Activated CD8-positive, alpha-beta T cell treated with anti-CD3 and anti-CD28 coated beads for 36 hours (primary cell): ENCODE results near the gene SPATA6. TPM values are rescaled to one million over a fixed set of nuclear protein-coding genes. Genes with fewer than 3 reads are reported as not detected.

Experiments used
- ATAC-seq: fragments of 200-7000 bp; cut with Tn5 transposase; one replicate; pipeline ENCODE4 v1.10.0; 2021; ENCODE audit warnings: mild to moderate bottlenecking, moderate library complexity
- CTCF ChIA-PET: fragments of 350-600 bp; sonication (Branson Sonifier 250); formaldehyde crosslinking; loops from one replicate; lab custom pipeline; 2021; ENCODE audit warnings: antibody characterized with exemption; lab: Charles Lee
- POLR2A ChIA-PET: fragments of 350-600 bp; sonication (Branson Sonifier 250); formaldehyde crosslinking; loops from one replicate; lab custom pipeline; 2021; ENCODE audit warnings: antibody characterized with exemption; lab: Charles Lee
- DNase-seq: peaks from one replicate; pipeline ENCODE4 v3.0.0-alpha.2; 2020
- H3K27ac Mint-ChIP-seq: one replicate; pipeline ENCODE4 v1.8.0; 2021; ENCODE audit warnings: mild to moderate bottlenecking, mixed read lengths
- H3K27me3 Mint-ChIP-seq: one replicate; pipeline ENCODE4 v1.8.0; 2021; ENCODE audit warnings: mixed read lengths
- H3K36me3 Mint-ChIP-seq: one replicate; pipeline ENCODE4 v1.8.0; 2021; ENCODE audit warnings: low read depth, mixed read lengths
- H3K4me1 Mint-ChIP-seq: one replicate; pipeline ENCODE4 v1.8.0; 2021; ENCODE audit warnings: low read depth, mixed read lengths
- H3K4me3 Mint-ChIP-seq: one replicate; pipeline ENCODE4 v1.8.0; 2021; ENCODE audit warnings: mild to moderate bottlenecking, moderate library complexity, mixed read lengths
- H3K9me3 Mint-ChIP-seq: one replicate; pipeline ENCODE4 v1.8.0; 2021; ENCODE audit warnings: mixed read lengths
- CTCF ChIP-seq: fragments of 200-600 bp; IDR thresholded peaks from one replicate; pipeline ENCODE4 v1.8.0; 2022; ENCODE audit warnings: antibody characterized with exemption, mild to moderate bottlenecking
- intact Hi-C: fragments of 100-400 bp; cut with micrococcal nuclease; formaldehyde crosslinking; loops from one replicate; pipeline ENCODE4 v1.10.0; 2022
- total RNA-seq, 2 experiments: library from RNA; stranded (reverse); gene quantifications; one replicate each; pipeline ENCODE4 v1.2.3, GENCODE V29; 2021

SPATA6 gene
- total RNA-seq, 2 experiments from 2014 or later = 1.4 to 1.7 TPM

GRCh38 chr1:48415050-48415449, 57.0 kb downstream of the SPATA6 start:
- Mint-ChIP-seq H3K27ac (no peak overlapping the region), H3K36me3 (no peaks in the 10 kb centered on the region), H3K9me3 (no peaks in the 10 kb centered on the region), H3K27me3 (peaks cover 5% of the 10 kb centered on the region), H3K4me1 (no peaks in the 10 kb centered on the region), H3K4me3 (no peak overlapping the region)
- no peak for TF ChIP-seq CTCF
- ATAC-seq (no peak), DNase-seq (no peak)
- intact Hi-C loops = no loop called here
- ChIA-PET POLR2A (no interaction called here), CTCF (no interaction called here)

GRCh38 chr1:48414264-48414663, 57.7 kb downstream of the SPATA6 start:
- Mint-ChIP-seq H3K4me3 (no peak overlapping the region), H3K27ac (no peak overlapping the region), H3K9me3 (no peaks in the 10 kb centered on the region), H3K4me1 (no peaks in the 10 kb centered on the region), H3K36me3 (no peaks in the 10 kb centered on the region), H3K27me3 (peaks cover 5% of the 10 kb centered on the region)
- DNase-seq = no peak
- TF ChIP-seq CTCF = no peak
- CTCF ChIA-PET = no interaction called here
- intact Hi-C loops = no loop called here
- no peak for ATAC-seq
- POLR2A ChIA-PET = interaction anchor here (0.7 kb wide), 1 partner anchor 30 kb away, joined by 4 read pairs; no protein-coding TSS in a partner anchor

- no peak for TF ChIP-seq CTCF
- no peaks in the 10 kb centered on the region for H3K27me3 Mint-ChIP-seq
- ChIA-PET CTCF (no interaction called here), POLR2A (no interaction called here)
- H3K36me3 Mint-ChIP-seq = no peaks in the 10 kb centered on the region
- H3K27ac Mint-ChIP-seq = no peak overlapping the region
- no peak for DNase-seq
- no peak overlapping the region for H3K4me3 Mint-ChIP-seq
- intact Hi-C loops = no loop called here
- no peak for ATAC-seq
- no peaks in the 10 kb centered on the region for H3K9me3 Mint-ChIP-seq
- H3K4me1 Mint-ChIP-seq = no peaks in the 10 kb centered on the region
These were observed 66.1 kb downstream of the SPATA6 start for GRCh38 chr1:48405940-48406339.

GRCh38 chr1:48405400-48405799, 66.6 kb downstream of the SPATA6 start:
- intact Hi-C loops = no loop called here
- Mint-ChIP-seq H3K27me3 (no peaks in the 10 kb centered on the region), H3K4me1 (no peaks in the 10 kb centered on the region), H3K36me3 (no peaks in the 10 kb centered on the region), H3K27ac (no peak overlapping the region), H3K4me3 (no peak overlapping the region), H3K9me3 (no peaks in the 10 kb centered on the region)
- ChIA-PET POLR2A (no interaction called here), CTCF (no interaction called here)
- DNase-seq (no peak), ATAC-seq (no peak)
- no peak for TF ChIP-seq CTCF

- TF ChIP-seq CTCF = no peak
- no peak for DNase-seq
- Mint-ChIP-seq H3K4me1 (no peaks in the 10 kb centered on the region), H3K27me3 (no peaks in the 10 kb centered on the region), H3K4me3 (no peak overlapping the region), H3K27ac (no peak overlapping the region), H3K36me3 (no peaks in the 10 kb centered on the region), H3K9me3 (no peaks in the 10 kb centered on the region)
- ChIA-PET CTCF (interaction anchor here (1.7 kb wide), 1 partner anchor 10 kb away, joined by 5 read pairs; no protein-coding TSS in a partner anchor), POLR2A (no interaction called here)
- intact Hi-C loops = no loop called here
- no peak for ATAC-seq
These were observed 69.4 kb downstream of the SPATA6 start for GRCh38 chr1:48402599-48402998.
